Tibial nerve (tissue), 4 donors: ENCODE data around the gene TMEM43. TPM values are rescaled to one million over a fixed set of nuclear protein-coding genes. Genes with fewer than 3 reads are reported as not detected.
"Not testable (repeated sequence)": the region's sequence is repeated elsewhere in the genome, so short reads cannot be mapped to it uniquely, and the experiment has no call there.

Experiments used
- DNase-seq, 2 donors: peaks; one replicate each; pipeline ENCODE4 v3.0.0-alpha.2; 2019; ENCODE audit warnings: low spot score in 2 of 2
- H3K27ac ChIP-seq, 4 donors: fragments of 200-600 bp; sonication (generic) in 3 of 4; one replicate each; pipeline ENCODE4 v1.5.1; 2017 to 2019; ENCODE audit warnings: mild to moderate bottlenecking in 1 of 4
- H3K27me3 ChIP-seq, 2 donors: fragments of 200-600 bp; sonication (generic) in 1 of 2; one replicate each; pipeline versions ENCODE4 v1.5.1 to v1.6.0; 2017 to 2019
- H3K36me3 ChIP-seq, 3 donors: fragments of 200-600 bp; sonication (generic); one replicate each; pipeline ENCODE4 v1.5.1; 2018 to 2019
- H3K4me1 ChIP-seq, 4 donors: fragments of 200-600 bp; sonication (generic) in 3 of 4; one replicate each; pipeline ENCODE4 v1.5.1; 2017 to 2019
- H3K4me3 ChIP-seq, 4 donors: fragments of 200-600 bp; sonication (generic) in 3 of 4; one replicate each; pipeline ENCODE4 v1.5.1; 2017 to 2019; ENCODE audit warnings: mild to moderate bottlenecking in 1 of 4, moderate library complexity in 1 of 4
- H3K9me3 ChIP-seq, 4 donors: fragments of 200-600 bp; sonication (generic) in 3 of 4; one replicate each; pipeline ENCODE4 v1.5.1; 2017 to 2019
- CTCF ChIP-seq, 5 experiments: fragments of 200-600 bp in 3 of 5; fragments of 450-650 bp in 2 of 5; sonication (generic) in 3 of 5; IDR thresholded peaks; one replicate each; pipeline ENCODE4 v1.5.1; 2016 to 2019; ENCODE audit warnings: antibody characterized with exemption in 5 of 5, mild to moderate bottlenecking in 3 of 5, moderate library complexity in 2 of 5
- EP300 ChIP-seq, 2 donors: sonication (generic); formaldehyde crosslinking; IDR thresholded peaks; one replicate each; pipeline ENCODE4 v1.6.1; 2017; ENCODE audit warnings: antibody characterized with exemption in 2 of 2, mild to moderate bottlenecking in 1 of 2
- POLR2A ChIP-seq, 2 donors: fragments of 450-650 bp; IDR thresholded peaks; one replicate each; pipeline ENCODE4 v1.6.1; 2017; ENCODE audit warnings: antibody characterized with exemption in 2 of 2, mild to moderate bottlenecking in 2 of 2, moderate library complexity in 2 of 2
- WGBS, 2 donors: methylation state at CpG; one replicate each; pipeline ENCODE4 v1.1.5; 2018; 5-methylcytosine and 5-hydroxymethylcytosine counted together
- total RNA-seq, 4 donors: library from RNA; depleted of rRNA; stranded (reverse); fragments of >200 nt; gene quantifications; one replicate each; pipeline ENCODE4 v1.1.0, GENCODE V29; 2016

Gene TMEM43, protein sequence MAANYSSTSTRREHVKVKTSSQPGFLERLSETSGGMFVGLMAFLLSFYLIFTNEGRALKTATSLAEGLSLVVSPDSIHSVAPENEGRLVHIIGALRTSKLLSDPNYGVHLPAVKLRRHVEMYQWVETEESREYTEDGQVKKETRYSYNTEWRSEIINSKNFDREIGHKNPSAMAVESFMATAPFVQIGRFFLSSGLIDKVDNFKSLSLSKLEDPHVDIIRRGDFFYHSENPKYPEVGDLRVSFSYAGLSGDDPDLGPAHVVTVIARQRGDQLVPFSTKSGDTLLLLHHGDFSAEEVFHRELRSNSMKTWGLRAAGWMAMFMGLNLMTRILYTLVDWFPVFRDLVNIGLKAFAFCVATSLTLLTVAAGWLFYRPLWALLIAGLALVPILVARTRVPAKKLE
- total RNA-seq: 100 to 1,000 TPM in 3 of 4 donors, 10 to 100 TPM in 1; 99.9 to 130 (median 120) TPM

DNA sequence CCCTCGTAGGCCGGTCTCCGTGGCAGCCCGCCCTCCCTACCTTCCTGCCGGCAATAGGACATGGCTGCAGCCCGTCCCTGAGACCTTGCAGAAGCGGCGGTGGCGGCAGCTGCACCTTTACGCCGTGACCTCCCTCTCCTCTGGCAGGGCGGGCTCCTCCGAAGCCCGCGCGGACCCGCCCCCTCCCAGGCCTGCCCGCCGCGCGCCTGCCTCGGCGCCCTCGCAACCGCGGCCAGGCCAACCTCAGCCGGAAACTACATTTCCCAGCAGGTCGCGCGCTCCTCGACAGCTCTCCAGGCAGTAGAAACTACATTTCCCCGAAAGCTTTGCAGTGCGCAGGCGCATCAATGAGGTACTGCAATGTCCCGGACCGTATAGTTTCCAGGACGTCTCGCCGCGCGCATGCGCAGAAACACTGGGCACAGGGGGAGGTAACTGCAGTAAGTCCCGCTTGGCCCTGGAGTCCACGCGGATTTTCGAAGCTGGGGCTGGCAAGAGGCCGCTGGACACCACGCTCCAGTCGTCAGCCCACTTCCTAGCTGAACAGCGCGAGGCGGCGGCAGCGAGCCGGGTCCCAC, at the start of gene TMEM43, which contains the start of gene CHCHD4:
TSS of gene TMEM43 (plus strand) at position 438 of the 578 bp plus-strand sequence. CDS start 142 bp downstream, outside the sequence.
TSS of gene CHCHD4 (minus strand) at position 256 of the 578 bp plus-strand sequence. CDS start at position 62, 194 bp downstream.
- peak within 1 kb of the TSS; percentile 69 to 98 (median 92) for H3K27ac ChIP-seq
- no peaks in the 10 kb centered on the region for H3K9me3 ChIP-seq
- no peaks in the 10 kb centered on the region for H3K27me3 ChIP-seq
- H3K4me3 ChIP-seq: peak within 1 kb of the TSS; percentile 72 to 95 (median 82)
- peaks cover 0 to 48% (median 0%) of the 10 kb centered on the region in 3 donors for H3K36me3 ChIP-seq
- peaks cover 3 to 46% (median 27%) of the 10 kb centered on the region in 4 donors for H3K4me1 ChIP-seq
- peak in 2 of 5 experiments; percentile 39 to 59 for TF ChIP-seq CTCF (IDR thresholded peaks at IDR 0.05)
- TF ChIP-seq POLR2A (IDR thresholded peaks at IDR 0.05): peak; percentile 43 to 79
- peak; percentile 72 to 91 for TF ChIP-seq EP300 (IDR thresholded peaks at IDR 0.05)
- 0 to 1% methylated on average over 18 to 40 of the region's 55 CpGs for WGBS, 2 donors
- DNase-seq: peak; percentile 95 to 96

DNA sequence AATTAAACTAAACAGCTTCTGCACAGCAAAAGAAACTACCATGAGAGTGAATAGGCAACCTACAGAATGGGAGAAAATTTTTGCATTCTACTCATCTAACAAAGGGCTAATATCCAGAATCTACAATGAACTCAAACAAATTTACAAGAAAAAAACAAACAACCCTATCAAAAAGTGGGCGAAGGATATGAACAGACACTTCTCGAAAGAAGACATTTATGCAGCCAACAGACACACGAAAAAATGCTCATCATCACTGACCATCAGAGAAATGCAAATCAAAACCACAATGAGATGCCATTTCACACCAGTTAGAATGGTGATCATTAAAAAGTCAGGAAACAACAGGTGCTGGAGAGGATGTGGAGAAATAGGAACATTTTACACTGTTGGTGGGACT, 49.6 kb upstream of the TMEM43 start:
- H3K4me1 ChIP-seq, H3K36me3 ChIP-seq, H3K4me3 ChIP-seq, H3K27ac ChIP-seq, H3K9me3 ChIP-seq, DNase-seq, H3K27me3 ChIP-seq: not testable (repeated sequence)
- 82 to 87% methylated on average over 3 of the region's 3 CpGs for WGBS, 2 donors

DNA sequence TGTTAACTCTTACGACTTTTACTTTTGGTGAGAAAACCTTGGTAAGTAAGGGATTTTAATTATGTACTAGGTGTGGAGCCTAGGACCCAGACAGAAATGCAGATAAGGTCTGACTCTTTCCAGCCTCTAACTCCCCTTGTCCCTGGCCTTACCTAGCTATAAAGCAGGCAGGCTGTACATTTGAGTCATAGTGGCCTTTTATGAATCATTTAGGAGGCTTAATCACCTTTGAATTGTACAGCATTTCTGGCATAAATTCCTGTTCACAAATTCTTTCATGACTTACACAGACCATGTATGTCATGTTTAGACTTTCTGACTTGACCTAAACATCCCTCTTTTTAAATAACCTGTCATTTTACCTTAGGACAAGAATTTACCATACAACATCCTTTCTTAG, 47.5 kb upstream of the TMEM43 start:
- 92 to 96% methylated on average over 1 of the region's 1 CpG for WGBS, 2 donors
- TF ChIP-seq CTCF (IDR thresholded peaks at IDR 0.05) (no peak), EP300 (IDR thresholded peaks at IDR 0.05) (no peak), POLR2A (IDR thresholded peaks at IDR 0.05) (no peak)
- Histone ChIP-seq H3K4me1 (no peaks in the 10 kb centered on the region), H3K4me3 (no peak overlapping the region), H3K27ac (no peak overlapping the region), H3K9me3 (peaks cover 0 to 12% (median 0%) of the 10 kb centered on the region in 4 donors), H3K27me3 (no peaks in the 10 kb centered on the region), H3K36me3 (no peaks in the 10 kb centered on the region)
- DNase-seq: no peak

GRCh38 chr3:14082108-14082657, 42.7 kb upstream of the TMEM43 start:
- H3K9me3 ChIP-seq: peaks cover 0 to 9% (median 0%) of the 10 kb centered on the region in 4 donors
- WGBS, 2 donors: 90% methylated on average over 5 of the region's 5 CpGs
- H3K27me3 ChIP-seq: no peaks in the 10 kb centered on the region
- no peak for DNase-seq
- TF ChIP-seq CTCF (IDR thresholded peaks at IDR 0.05) (no peak), POLR2A (IDR thresholded peaks at IDR 0.05) (no peak), EP300 (IDR thresholded peaks at IDR 0.05) (no peak)
- H3K27ac ChIP-seq: no peak overlapping the region
- H3K4me1 ChIP-seq: no peaks in the 10 kb centered on the region
- no peaks in the 10 kb centered on the region for H3K36me3 ChIP-seq
- no peak overlapping the region for H3K4me3 ChIP-seq

DNA sequence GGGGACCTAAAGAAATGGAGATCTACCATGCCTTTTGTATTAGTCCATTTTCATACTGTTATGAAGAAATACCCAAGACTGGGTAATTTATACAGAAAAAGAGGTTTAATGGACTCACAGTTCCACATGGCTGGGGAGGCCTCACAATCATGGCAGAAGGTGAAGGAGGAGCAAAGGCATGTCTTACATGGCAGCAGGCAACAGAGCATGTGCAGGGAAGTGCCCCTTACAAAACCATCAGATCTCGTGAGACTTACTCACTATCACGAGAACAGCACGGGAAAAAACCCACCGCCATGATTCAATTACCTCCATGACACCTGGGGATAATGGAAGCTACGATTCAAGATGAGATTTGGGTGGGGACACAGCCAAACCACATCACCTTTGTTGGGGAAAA, 37.4 kb upstream of the TMEM43 start:
- WGBS, 2 donors: 76 to 86% methylated on average over 5 of the region's 5 CpGs

DNA sequence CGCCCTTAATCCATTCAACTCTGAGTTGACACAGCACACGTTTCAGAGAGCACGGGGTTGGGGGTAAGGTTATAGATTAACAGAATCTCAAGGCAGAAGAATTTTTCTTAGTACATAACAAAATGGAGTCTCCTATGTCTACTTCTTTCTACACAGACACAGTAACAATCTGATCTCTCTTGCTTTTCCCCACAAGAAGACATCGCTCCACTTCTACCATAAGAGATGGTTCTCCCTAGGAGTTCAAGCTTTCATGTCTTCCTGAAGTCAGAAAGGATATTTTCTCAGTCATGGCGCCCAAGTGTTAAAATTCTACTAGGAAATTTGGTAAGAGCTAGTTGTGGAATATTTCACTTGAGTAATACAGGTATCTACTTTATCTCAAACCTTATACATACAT, 32.9 kb upstream of the TMEM43 start:
- not testable (repeated sequence) for H3K27me3 ChIP-seq, H3K9me3 ChIP-seq, DNase-seq, H3K4me3 ChIP-seq, H3K27ac ChIP-seq, H3K4me1 ChIP-seq, H3K36me3 ChIP-seq
- 60 to 83% methylated on average over 3 to 5 of the region's 5 CpGs for WGBS, 2 donors

More for the DNA sequence above, 37.4 kb upstream of the TMEM43 start:
- not testable (repeated sequence) for H3K4me1 ChIP-seq, H3K9me3 ChIP-seq, DNase-seq, H3K36me3 ChIP-seq, H3K27ac ChIP-seq, H3K27me3 ChIP-seq, H3K4me3 ChIP-seq
